Neural cell (in vitro differentiated cells): Measurements from ENCODE around the gene KCNE3. TPM values are rescaled to one million over a fixed set of nuclear protein-coding genes. Genes with fewer than 3 reads are reported as not detected.

ENCODE experiments used
- H2AFZ ChIP-seq: fragments of 200-600, 300-800 bp; sonication (generic), shearing (Covaris generic); 2 replicates; pipeline ENCODE4 v1.6.0; 2014; ENCODE audit warnings: low read depth, mild to moderate bottlenecking, antibody characterized with exemption, low read length, moderate library complexity
- H3F3A ChIP-seq: fragments of 200-600 bp; shearing (Covaris generic); 2 replicates; pipeline ENCODE4 v1.6.1; 2016; ENCODE audit warnings: mild to moderate bottlenecking, moderate library complexity, mixed read lengths, antibody characterized with exemption, low read length; ENCODE audit not compliant: insufficient read depth, poor library complexity, severe bottlenecking
- H3K27ac ChIP-seq: fragments of 200-600, 300-800 bp; sonication (generic), shearing (Covaris generic); 2 replicates; pipeline ENCODE4 v1.5.1; 2014; ENCODE audit warnings: mild to moderate bottlenecking, low read length, moderate library complexity
- H3K27me3 ChIP-seq: fragments of 300-800, 200-600 bp; sonication (generic), shearing (Covaris generic); 2 replicates; pipeline ENCODE4 v1.6.0; 2014; ENCODE audit warnings: mild to moderate bottlenecking, low read depth, low read length, moderate library complexity; ENCODE audit not compliant: insufficient read depth
- H3K36me3 ChIP-seq: fragments of 300-800, 200-600 bp; sonication (generic), shearing (Covaris generic); 2 replicates; pipeline ENCODE4 v1.5.1; 2014; ENCODE audit warnings: mild to moderate bottlenecking, antibody characterized with exemption, low read length, moderate library complexity; ENCODE audit not compliant: insufficient read depth
- H3K4me2 ChIP-seq: fragments of 300-800, 200-600 bp; sonication (generic), shearing (Covaris generic); 2 replicates; pipeline ENCODE4 v1.6.0; 2014; ENCODE audit warnings: mild to moderate bottlenecking, low read length
- H3K4me3 ChIP-seq: fragments of 300-800, 200-600 bp; sonication (generic), shearing (Covaris generic); 2 replicates; pipeline ENCODE4 v1.5.1; 2014; ENCODE audit warnings: mild to moderate bottlenecking, low read length, moderate library complexity
- H3K79me2 ChIP-seq: fragments of 200-600 bp; shearing (Covaris generic); replicated peaks from 2 replicates; pipeline ENCODE4 v1.6.0; 2014; ENCODE audit warnings: mild to moderate bottlenecking, low read length, moderate library complexity; ENCODE audit not compliant: insufficient read depth
- H3K9ac ChIP-seq: fragments of 300-800, 200-600 bp; sonication (generic), shearing (Covaris generic); 2 replicates; pipeline ENCODE4 v1.6.1; 2016; ENCODE audit warnings: mild to moderate bottlenecking, low read length, mixed read lengths
- H3K9me2 ChIP-seq: fragments of 200-600 bp; shearing (Covaris generic); 2 replicates; pipeline ENCODE4 v1.6.1; 2016; ENCODE audit warnings: mild to moderate bottlenecking, low read length, mixed read lengths; ENCODE audit not compliant: insufficient read depth
- H3K9me3 ChIP-seq: fragments of 200-600, 300-800 bp; sonication (generic), shearing (Covaris generic); 2 replicates; pipeline ENCODE4 v1.6.1; 2016; ENCODE audit warnings: mild to moderate bottlenecking, mixed run types, low read length, moderate library complexity, mixed read lengths
- H4K20me1 ChIP-seq: fragments of 200-600 bp; shearing (Covaris generic); 2 replicates; pipeline ENCODE4 v1.6.1; 2016; ENCODE audit warnings: mild to moderate bottlenecking, mixed run types; ENCODE audit not compliant: insufficient read depth
- EP300 ChIP-seq: fragments of 450-650 bp; conservative IDR thresholded peaks from 2 replicates; pipeline ENCODE4 v1.6.1; 2014; ENCODE audit warnings: antibody characterized with exemption, mild to moderate bottlenecking, moderate library complexity; ENCODE audit not compliant: poor library complexity, severe bottlenecking
- EZH2 ChIP-seq: fragments of 200-600, 300-800 bp; shearing (Covaris generic), sonication (generic); IDR thresholded peaks from 2 replicates; pipeline ENCODE4 v1.6.1; 2014; ENCODE audit warnings: antibody characterized with exemption, low read length, borderline replicate concordance, mild to moderate bottlenecking; ENCODE audit not compliant: insufficient read depth, poor library complexity, severe bottlenecking
- POLR2AphosphoS5 ChIP-seq: IDR thresholded peaks from 2 replicates; pipeline ENCODE4 v1.6.1; 2012
- RAD21 ChIP-seq: fragments of 450-650 bp; conservative IDR thresholded peaks from 2 replicates; pipeline ENCODE4 v1.6.1; 2014; ENCODE audit warnings: antibody characterized with exemption, mild to moderate bottlenecking, moderate library complexity
- REST ChIP-seq: IDR thresholded peaks from 2 replicates; pipeline ENCODE4 v1.6.1; 2012; ENCODE audit warnings: borderline replicate concordance
- polyA plus RNA-seq: library from polyadenylated mRNA; depleted of rRNA; stranded (reverse); fragments of >200 nt; gene quantifications from 2 replicates; pipeline ENCODE4 v1.2.3, GENCODE V29; 2014
- TF ChIP-seq, protein P1 (sequence below): fragments of 450-650 bp; IDR thresholded peaks from 2 replicates; pipeline ENCODE4 v1.5.1; 2014; ENCODE audit warnings: antibody characterized with exemption, mild to moderate bottlenecking, moderate library complexity; ENCODE audit not compliant: poor library complexity, severe bottlenecking

Gene KCNE3
- polyA plus RNA-seq, 1 donor from 2014 or later: not detected

- H4K20me1 ChIP-seq: no peaks in the 10 kb centered on the region
- no peaks in the 10 kb centered on the region for H3K9me2 ChIP-seq
- TF ChIP-seq EZH2 (no peak), POLR2AphosphoS5 (no peak), REST (no peak), RAD21 (no peak), EP300 (no peak)
- TF ChIP-seq, protein P1, sequence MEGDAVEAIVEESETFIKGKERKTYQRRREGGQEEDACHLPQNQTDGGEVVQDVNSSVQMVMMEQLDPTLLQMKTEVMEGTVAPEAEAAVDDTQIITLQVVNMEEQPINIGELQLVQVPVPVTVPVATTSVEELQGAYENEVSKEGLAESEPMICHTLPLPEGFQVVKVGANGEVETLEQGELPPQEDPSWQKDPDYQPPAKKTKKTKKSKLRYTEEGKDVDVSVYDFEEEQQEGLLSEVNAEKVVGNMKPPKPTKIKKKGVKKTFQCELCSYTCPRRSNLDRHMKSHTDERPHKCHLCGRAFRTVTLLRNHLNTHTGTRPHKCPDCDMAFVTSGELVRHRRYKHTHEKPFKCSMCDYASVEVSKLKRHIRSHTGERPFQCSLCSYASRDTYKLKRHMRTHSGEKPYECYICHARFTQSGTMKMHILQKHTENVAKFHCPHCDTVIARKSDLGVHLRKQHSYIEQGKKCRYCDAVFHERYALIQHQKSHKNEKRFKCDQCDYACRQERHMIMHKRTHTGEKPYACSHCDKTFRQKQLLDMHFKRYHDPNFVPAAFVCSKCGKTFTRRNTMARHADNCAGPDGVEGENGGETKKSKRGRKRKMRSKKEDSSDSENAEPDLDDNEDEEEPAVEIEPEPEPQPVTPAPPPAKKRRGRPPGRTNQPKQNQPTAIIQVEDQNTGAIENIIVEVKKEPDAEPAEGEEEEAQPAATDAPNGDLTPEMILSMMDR: no peak
- no peak overlapping the region for H3K27ac ChIP-seq
- H3K9ac ChIP-seq: no peak overlapping the region
- no peaks in the 10 kb centered on the region for H3K79me2 ChIP-seq
- no peaks in the 10 kb centered on the region for H3F3A ChIP-seq
- no peaks in the 10 kb centered on the region for H3K9me3 ChIP-seq
- H3K36me3 ChIP-seq: no peaks in the 10 kb centered on the region
- H3K4me3 ChIP-seq: no peak overlapping the region
- no peak overlapping the region for H3K4me2 ChIP-seq
- no peaks in the 10 kb centered on the region for H3K27me3 ChIP-seq
- H2AFZ ChIP-seq: no peak overlapping the region
Measured at GRCh38 chr11:74443071-74443864, 24.1 kb downstream of the KCNE3 start.

GRCh38 chr11:74442636-74443035 lies 24.7 kb downstream of the KCNE3 start:
- no peaks in the 10 kb centered on the region for H3K27me3 ChIP-seq
- no peak overlapping the region for H3K4me2 ChIP-seq
- H3K9me3 ChIP-seq: no peaks in the 10 kb centered on the region
- H3K4me3 ChIP-seq: no peak overlapping the region
- no peaks in the 10 kb centered on the region for H3K9me2 ChIP-seq
- no peaks in the 10 kb centered on the region for H4K20me1 ChIP-seq
- no peak overlapping the region for H3K27ac ChIP-seq
- H3K9ac ChIP-seq: no peak overlapping the region
- no peak for TF ChIP-seq POLR2AphosphoS5
- TF ChIP-seq EZH2: no peak
- no peak for TF ChIP-seq REST
- TF ChIP-seq, protein P1: no peak
- no peak overlapping the region for H2AFZ ChIP-seq
- no peaks in the 10 kb centered on the region for H3K36me3 ChIP-seq
- no peaks in the 10 kb centered on the region for H3K79me2 ChIP-seq
- H3F3A ChIP-seq: no peaks in the 10 kb centered on the region
